Memory B cell (primary cell): Measurements from ENCODE around the gene NIPAL4.

Experiments used
- ATAC-seq: fragments of 150-1000 bp; cut with Tn5 transposase; 2 replicates; pipeline ENCODE4 v1.10.0; 2021; ENCODE audit warnings: low read depth, mild to moderate bottlenecking, moderate library complexity
- DNase-seq, 2 donors: peaks; one replicate each; pipeline ENCODE4 v3.0.0; 2022; ENCODE audit warnings: low spot score in 2 of 2
- H3K27ac Mint-ChIP-seq: one replicate; pipeline ENCODE4 v1.8.0; 2022; ENCODE audit warnings: mild to moderate bottlenecking, moderate library complexity, mixed read lengths
- H3K27me3 Mint-ChIP-seq: one replicate; pipeline ENCODE4 v1.8.0; 2022; ENCODE audit warnings: mixed read lengths
- H3K36me3 Mint-ChIP-seq: one replicate; pipeline ENCODE4 v1.8.0; 2022; ENCODE audit warnings: mild to moderate bottlenecking, mixed read lengths
- H3K4me1 Mint-ChIP-seq: one replicate; pipeline ENCODE4 v1.8.0; 2022; ENCODE audit warnings: mixed read lengths
- H3K4me3 Mint-ChIP-seq: one replicate; pipeline ENCODE4 v1.8.0; 2022; ENCODE audit warnings: mild to moderate bottlenecking, moderate library complexity, mixed read lengths
- H3K9me3 Mint-ChIP-seq: one replicate; pipeline ENCODE4 v1.8.0; 2022; ENCODE audit warnings: mixed read lengths

NIPAL4 gene

GRCh38 chr5:157485340-157485739 lies 25.3 kb downstream of the NIPAL4 start:
- H3K4me3 Mint-ChIP-seq: peak overlapping the region; percentile 81
- no peak for ATAC-seq
- H3K9me3 Mint-ChIP-seq: no peaks in the 10 kb centered on the region
- peaks cover 56% of the 10 kb centered on the region for H3K4me1 Mint-ChIP-seq
- DNase-seq: no peak
- peak overlapping the region; percentile 97 for H3K27ac Mint-ChIP-seq
- H3K27me3 Mint-ChIP-seq: no peaks in the 10 kb centered on the region
- H3K36me3 Mint-ChIP-seq: peaks cover 57% of the 10 kb centered on the region

GRCh38 chr5:157485811-157486210 lies 25.8 kb downstream of the NIPAL4 start:
- Mint-ChIP-seq H3K27me3 (no peaks in the 10 kb centered on the region), H3K36me3 (peaks cover 59% of the 10 kb centered on the region), H3K9me3 (no peaks in the 10 kb centered on the region), H3K4me3 (peak overlapping the region; percentile 81), H3K27ac (peak overlapping the region; percentile 97), H3K4me1 (peaks cover 56% of the 10 kb centered on the region)
- DNase-seq: peak; percentile 32 to 46
- ATAC-seq: peak; percentile 34

GRCh38 chr5:157486221-157486681 lies 26.2 kb downstream of the NIPAL4 start:
- ATAC-seq: peak; percentile 21
- peak in 1 of 2 donors; percentile 41 for DNase-seq
- no peaks in the 10 kb centered on the region for H3K27me3 Mint-ChIP-seq
- H3K9me3 Mint-ChIP-seq: no peaks in the 10 kb centered on the region
- H3K4me3 Mint-ChIP-seq: peak overlapping the region; percentile 51
- peaks cover 60% of the 10 kb centered on the region for H3K36me3 Mint-ChIP-seq
- peaks cover 54% of the 10 kb centered on the region for H3K4me1 Mint-ChIP-seq
- H3K27ac Mint-ChIP-seq: peak overlapping the region; percentile 97

GRCh38 chr5:157486861-157487260 lies 26.8 kb downstream of the NIPAL4 start:
- H3K36me3 Mint-ChIP-seq: peaks cover 64% of the 10 kb centered on the region
- DNase-seq: no peak

GRCh38 chr5:157487358-157487757 lies 27.3 kb downstream of the NIPAL4 start:
- H3K4me3 Mint-ChIP-seq: peak overlapping the region; percentile 56
- peaks cover 51% of the 10 kb centered on the region for H3K4me1 Mint-ChIP-seq
- H3K9me3 Mint-ChIP-seq: no peaks in the 10 kb centered on the region
- peak; percentile 86 for ATAC-seq
- H3K27me3 Mint-ChIP-seq: no peaks in the 10 kb centered on the region
- DNase-seq: peak; percentile 60 to 74
- peaks cover 64% of the 10 kb centered on the region for H3K36me3 Mint-ChIP-seq
- H3K27ac Mint-ChIP-seq: peak overlapping the region; percentile 97

More at GRCh38 chr5:157486861-157487260, 26.8 kb downstream of the NIPAL4 start:
- peak overlapping the region; percentile 51 for H3K4me3 Mint-ChIP-seq
- H3K27ac Mint-ChIP-seq: peak overlapping the region; percentile 97
- H3K27me3 Mint-ChIP-seq: no peaks in the 10 kb centered on the region
- peaks cover 51% of the 10 kb centered on the region for H3K4me1 Mint-ChIP-seq
- ATAC-seq: peak; percentile 40
- H3K9me3 Mint-ChIP-seq: no peaks in the 10 kb centered on the region

GRCh38 chr5:157491471-157491995 lies 31.5 kb downstream of the NIPAL4 start:
- peaks cover 56% of the 10 kb centered on the region for H3K36me3 Mint-ChIP-seq
- peaks cover 37% of the 10 kb centered on the region for H3K4me1 Mint-ChIP-seq
- no peak for ATAC-seq

GRCh38 chr5:157492886-157493285 lies 32.9 kb downstream of the NIPAL4 start:
- Mint-ChIP-seq H3K36me3 (peaks cover 53% of the 10 kb centered on the region), H3K27me3 (no peaks in the 10 kb centered on the region), H3K4me3 (no peak overlapping the region), H3K4me1 (peaks cover 25% of the 10 kb centered on the region), H3K9me3 (no peaks in the 10 kb centered on the region), H3K27ac (peak overlapping the region; percentile 83)
- no peak for DNase-seq
- ATAC-seq: no peak

More at GRCh38 chr5:157491471-157491995, 31.5 kb downstream of the NIPAL4 start:
- Mint-ChIP-seq H3K27ac (peak overlapping the region; percentile 56), H3K9me3 (no peaks in the 10 kb centered on the region), H3K4me3 (no peak overlapping the region), H3K27me3 (no peaks in the 10 kb centered on the region)
- DNase-seq: no peak

GRCh38 chr5:157494178-157494832 lies 34.3 kb downstream of the NIPAL4 start:
- ATAC-seq (peak; percentile 53), DNase-seq (no peak)
- peak overlapping the region; percentile 83 for H3K27ac Mint-ChIP-seq
- no peaks in the 10 kb centered on the region for H3K27me3 Mint-ChIP-seq
- no peaks in the 10 kb centered on the region for H3K9me3 Mint-ChIP-seq
- peaks cover 19% of the 10 kb centered on the region for H3K4me1 Mint-ChIP-seq
- no peak overlapping the region for H3K4me3 Mint-ChIP-seq
- H3K36me3 Mint-ChIP-seq: peaks cover 49% of the 10 kb centered on the region

- H3K27ac Mint-ChIP-seq: peak overlapping the region; percentile 87
- H3K4me1 Mint-ChIP-seq: peaks cover 32% of the 10 kb centered on the region
- no peak overlapping the region for H3K4me3 Mint-ChIP-seq
- no peaks in the 10 kb centered on the region for H3K27me3 Mint-ChIP-seq
- no peaks in the 10 kb centered on the region for H3K9me3 Mint-ChIP-seq
- H3K36me3 Mint-ChIP-seq: peaks cover 51% of the 10 kb centered on the region
- no peak for DNase-seq
- no peak for ATAC-seq
These were observed 36.9 kb downstream of the NIPAL4 start for GRCh38 chr5:157496864-157497263.

GRCh38 chr5:157497875-157498611 lies 38.0 kb downstream of the NIPAL4 start:
- Mint-ChIP-seq H3K27me3 (no peaks in the 10 kb centered on the region), H3K36me3 (peaks cover 51% of the 10 kb centered on the region), H3K27ac (no peak overlapping the region), H3K9me3 (no peaks in the 10 kb centered on the region), H3K4me1 (peaks cover 41% of the 10 kb centered on the region), H3K4me3 (no peak overlapping the region)
- no peak for DNase-seq
- ATAC-seq: no peak

GRCh38 chr5:157502143-157502647 lies 42.2 kb downstream of the NIPAL4 start:
- Mint-ChIP-seq H3K9me3 (no peaks in the 10 kb centered on the region), H3K4me1 (peaks cover 58% of the 10 kb centered on the region), H3K4me3 (peak overlapping the region; percentile 16), H3K27me3 (no peaks in the 10 kb centered on the region), H3K36me3 (peaks cover 58% of the 10 kb centered on the region), H3K27ac (peak overlapping the region; percentile 80)
- DNase-seq (peak; percentile 26 to 58), ATAC-seq (peak; percentile 89)

- DNase-seq (no peak), ATAC-seq (peak; percentile 11)
- peak overlapping the region; percentile 43 for H3K4me3 Mint-ChIP-seq
- peaks cover 69% of the 10 kb centered on the region for H3K4me1 Mint-ChIP-seq
- H3K9me3 Mint-ChIP-seq: no peaks in the 10 kb centered on the region
- H3K36me3 Mint-ChIP-seq: peaks cover 62% of the 10 kb centered on the region
- peak overlapping the region; percentile 80 for H3K27ac Mint-ChIP-seq
- no peaks in the 10 kb centered on the region for H3K27me3 Mint-ChIP-seq
These were observed 44.0 kb downstream of the NIPAL4 start for GRCh38 chr5:157504053-157504452.

GRCh38 chr5:157505496-157505895 lies 45.5 kb downstream of the NIPAL4 start:
- Mint-ChIP-seq H3K27me3 (no peaks in the 10 kb centered on the region), H3K4me3 (peak overlapping the region; percentile 72), H3K9me3 (no peaks in the 10 kb centered on the region), H3K27ac (peak overlapping the region; percentile 80), H3K4me1 (peaks cover 70% of the 10 kb centered on the region), H3K36me3 (peaks cover 60% of the 10 kb centered on the region)
- no peak for DNase-seq
- no peak for ATAC-seq

- peak overlapping the region; percentile 80 for H3K27ac Mint-ChIP-seq
- H3K4me3 Mint-ChIP-seq: peak overlapping the region; percentile 58
- no peak for ATAC-seq
- no peaks in the 10 kb centered on the region for H3K9me3 Mint-ChIP-seq
- H3K36me3 Mint-ChIP-seq: peaks cover 59% of the 10 kb centered on the region
- H3K4me1 Mint-ChIP-seq: peaks cover 67% of the 10 kb centered on the region
- DNase-seq: no peak
- H3K27me3 Mint-ChIP-seq: no peaks in the 10 kb centered on the region
These were observed 46.1 kb downstream of the NIPAL4 start for GRCh38 chr5:157506066-157506590.
